AG09309 (cell line): ENCODE data around the gene B3GAT1.

ENCODE experiments used
- DNase-seq: peaks from one replicate; pipeline ENCODE4 v3.0.0-alpha.2; 2010; ENCODE audit warnings: low read depth
- H3K4me3 ChIP-seq: 2 replicates; pipeline ENCODE4 v1.5.1; 2011; ENCODE audit warnings: mild to moderate bottlenecking, low read depth, low read length, moderate library complexity; ENCODE audit not compliant: control insufficient read depth
- TF ChIP-seq, protein P1 (sequence below): IDR thresholded peaks from 2 replicates; pipeline ENCODE4 v1.5.1; 2011; ENCODE audit warnings: mild to moderate bottlenecking, low read depth, low read length, inconsistent platforms; ENCODE audit not compliant: insufficient read depth, control insufficient read depth; ENCODE audit errors: missing control alignments

B3GAT1 gene

DNA sequence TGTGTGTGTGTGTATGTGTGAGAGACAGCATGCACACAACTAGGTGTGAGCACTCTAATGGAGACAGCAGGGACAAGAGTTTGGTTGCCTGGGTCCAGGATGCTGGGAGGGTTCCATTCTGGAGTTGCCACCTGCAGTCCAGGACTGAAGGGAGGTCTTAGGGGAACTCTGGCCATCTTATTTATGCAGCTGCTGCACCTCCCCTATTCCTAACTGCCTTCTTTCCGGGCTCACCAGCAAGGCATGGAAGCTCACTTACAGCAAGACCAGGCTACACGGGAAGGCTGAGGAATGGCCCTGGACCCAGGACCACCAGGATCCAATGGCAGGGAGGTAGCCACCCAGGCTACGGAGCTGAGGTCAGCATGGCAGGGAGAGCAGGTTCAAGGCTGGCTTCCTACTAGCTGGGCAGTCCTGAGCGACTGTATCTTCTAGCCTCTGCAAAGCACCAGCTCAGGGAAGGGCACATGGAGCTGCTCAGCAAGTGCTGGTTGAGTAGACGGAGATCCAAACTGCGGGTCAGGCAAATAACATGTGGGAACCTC, 42.2 kb upstream of the B3GAT1 start:
- DNase-seq, result no peak
- TF ChIP-seq, protein P1, sequence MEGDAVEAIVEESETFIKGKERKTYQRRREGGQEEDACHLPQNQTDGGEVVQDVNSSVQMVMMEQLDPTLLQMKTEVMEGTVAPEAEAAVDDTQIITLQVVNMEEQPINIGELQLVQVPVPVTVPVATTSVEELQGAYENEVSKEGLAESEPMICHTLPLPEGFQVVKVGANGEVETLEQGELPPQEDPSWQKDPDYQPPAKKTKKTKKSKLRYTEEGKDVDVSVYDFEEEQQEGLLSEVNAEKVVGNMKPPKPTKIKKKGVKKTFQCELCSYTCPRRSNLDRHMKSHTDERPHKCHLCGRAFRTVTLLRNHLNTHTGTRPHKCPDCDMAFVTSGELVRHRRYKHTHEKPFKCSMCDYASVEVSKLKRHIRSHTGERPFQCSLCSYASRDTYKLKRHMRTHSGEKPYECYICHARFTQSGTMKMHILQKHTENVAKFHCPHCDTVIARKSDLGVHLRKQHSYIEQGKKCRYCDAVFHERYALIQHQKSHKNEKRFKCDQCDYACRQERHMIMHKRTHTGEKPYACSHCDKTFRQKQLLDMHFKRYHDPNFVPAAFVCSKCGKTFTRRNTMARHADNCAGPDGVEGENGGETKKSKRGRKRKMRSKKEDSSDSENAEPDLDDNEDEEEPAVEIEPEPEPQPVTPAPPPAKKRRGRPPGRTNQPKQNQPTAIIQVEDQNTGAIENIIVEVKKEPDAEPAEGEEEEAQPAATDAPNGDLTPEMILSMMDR, result no peak

DNA sequence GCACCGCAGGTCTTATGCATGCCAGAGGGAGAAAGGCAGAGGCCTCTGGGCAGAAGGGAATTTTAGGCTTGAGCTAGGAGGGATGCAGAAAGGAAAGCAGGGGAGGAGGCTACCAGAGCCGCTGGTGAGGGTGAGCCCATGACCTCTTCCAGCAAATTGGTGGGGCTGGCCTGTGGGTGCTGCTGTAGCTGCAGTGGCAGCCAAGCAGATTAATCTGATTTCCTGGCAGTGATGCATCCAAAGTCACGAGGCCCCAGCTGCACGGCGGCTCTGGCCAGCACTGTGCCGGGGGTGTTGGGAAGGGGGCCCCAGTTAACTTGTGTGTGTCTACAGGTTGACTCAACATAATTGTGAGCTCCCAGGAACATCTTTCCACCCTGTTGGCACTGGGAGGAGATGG, 41.4 kb upstream of the B3GAT1 start:
- TF ChIP-seq, protein P1, result no peak
- no peak for DNase-seq
- no peak overlapping the region for H3K4me3 ChIP-seq

More for the DNA sequence above, 42.2 kb upstream of the B3GAT1 start:
- H3K4me3 ChIP-seq, result no peak overlapping the region

DNA sequence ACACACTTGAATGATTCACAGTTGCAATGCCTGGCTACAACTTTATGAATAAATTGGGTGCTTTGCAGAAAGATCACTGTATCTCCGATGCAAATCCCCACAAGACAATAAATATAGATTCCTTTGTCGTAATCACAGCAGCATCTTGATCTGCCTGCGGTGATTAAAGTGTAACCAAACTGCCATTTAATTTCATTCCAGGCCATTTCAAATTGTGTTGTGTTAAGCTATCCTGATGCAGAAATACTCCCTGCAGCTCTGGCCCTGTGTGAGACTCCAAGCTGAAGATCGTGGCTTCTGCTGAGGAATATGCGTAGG, 40.8 kb upstream of the B3GAT1 start:
- DNase-seq, result no peak
- TF ChIP-seq, protein P1, result no peak
- H3K4me3 ChIP-seq, result no peak overlapping the region

DNA sequence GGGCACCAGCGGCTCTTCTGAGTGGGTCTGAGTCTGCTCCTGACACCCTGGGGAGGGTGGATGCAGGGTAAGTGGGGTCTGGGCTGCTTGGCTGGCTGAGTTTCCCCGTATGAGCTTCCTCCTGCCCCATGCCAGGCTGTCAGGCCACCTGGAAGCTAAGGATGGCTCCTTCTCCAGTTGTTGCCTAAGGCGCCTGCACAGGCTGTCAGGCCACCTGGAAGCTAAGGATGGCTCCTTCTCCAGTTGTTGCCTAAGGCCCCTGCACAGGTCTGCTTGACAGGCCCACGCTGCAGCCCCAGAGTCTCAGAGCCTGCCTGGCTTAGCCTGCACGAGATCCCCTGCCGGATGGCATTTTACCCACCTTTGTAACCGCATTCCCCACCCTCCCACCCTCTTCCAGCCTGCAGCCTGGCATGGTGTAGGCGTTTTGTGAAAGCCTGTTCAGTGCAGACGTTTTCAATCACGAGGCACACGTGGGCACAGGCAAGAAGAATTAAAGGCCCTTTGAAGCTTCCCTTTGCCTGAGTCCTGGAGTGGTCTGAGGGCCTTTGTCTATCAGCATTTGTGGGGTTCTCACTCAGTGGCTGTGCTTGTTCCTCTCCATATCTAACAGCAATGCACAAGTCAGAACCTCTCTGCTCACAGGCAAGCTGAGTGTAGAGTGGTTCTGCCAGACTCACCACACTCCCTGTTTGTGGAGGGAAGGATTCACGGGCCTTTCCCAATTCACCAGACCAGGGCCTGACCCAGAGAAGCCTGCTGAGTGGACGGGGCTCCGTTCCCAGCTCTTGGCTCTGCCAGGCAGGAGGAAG, 40.2 kb upstream of the B3GAT1 start:
- no peak for DNase-seq
- H3K4me3 ChIP-seq, result no peak overlapping the region
- TF ChIP-seq, protein P1, result no peak

DNA sequence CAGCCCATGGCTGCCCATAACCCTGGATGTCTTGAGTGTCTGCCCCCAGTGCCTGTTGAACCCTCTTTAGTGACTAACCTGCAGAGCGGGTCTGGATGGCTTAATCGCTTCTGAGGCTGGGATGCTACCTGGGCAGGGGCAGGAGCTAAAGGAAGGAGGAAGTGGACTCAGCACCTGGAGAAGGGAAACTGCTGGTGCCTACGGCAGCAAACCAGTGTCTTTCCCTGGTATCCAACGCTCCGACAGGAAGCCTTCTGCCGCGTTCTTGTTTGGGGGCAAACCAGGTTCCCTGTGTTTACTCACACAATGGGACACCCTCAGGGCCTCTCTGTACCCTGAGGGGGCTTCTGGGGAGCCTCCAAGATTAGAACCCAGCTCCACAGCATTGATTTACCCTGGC, 38.1 kb upstream of the B3GAT1 start:
- DNase-seq, result no peak
- TF ChIP-seq, protein P1, result no peak
- H3K4me3 ChIP-seq, result no peak overlapping the region

DNA sequence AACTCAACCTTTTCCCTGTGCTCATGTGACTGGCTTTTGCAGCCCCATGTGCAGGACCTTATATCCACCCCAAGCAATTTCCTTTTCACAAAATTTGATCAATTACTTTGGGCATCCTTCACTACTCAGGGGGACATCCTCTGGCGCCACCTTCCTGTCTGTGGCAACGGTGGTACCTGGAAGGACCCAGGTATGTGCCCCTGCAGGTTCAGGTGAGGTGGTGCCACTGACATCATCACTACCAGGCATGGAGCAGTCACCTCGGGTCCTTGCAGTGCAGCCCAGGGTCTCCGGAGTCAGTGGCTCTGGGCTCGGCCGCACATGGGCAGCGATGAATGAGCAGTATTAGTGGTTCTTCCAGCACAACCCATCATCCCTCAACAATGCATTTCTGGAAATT, 37.7 kb upstream of the B3GAT1 start:
- no peak for DNase-seq
- TF ChIP-seq, protein P1, result no peak
- no peak overlapping the region for H3K4me3 ChIP-seq
